ENCODE results near the gene CDK3. TPM values are rescaled to one million over a fixed set of nuclear protein-coding genes. Genes with fewer than 3 reads are reported as not detected.

CDK3 gene
- total and polyA plus RNA-seq, 9 of the 15 experiments (the other 6 are each of a cell fraction or from before 2014, with no cell fraction given), result 0.55 to 8.2 (median 4.7) TPM

GRCh38 chr17:76019833-76020467 lies 19.3 kb downstream of the CDK3 start (continued):
- TF ChIP-seq, protein P1, sequence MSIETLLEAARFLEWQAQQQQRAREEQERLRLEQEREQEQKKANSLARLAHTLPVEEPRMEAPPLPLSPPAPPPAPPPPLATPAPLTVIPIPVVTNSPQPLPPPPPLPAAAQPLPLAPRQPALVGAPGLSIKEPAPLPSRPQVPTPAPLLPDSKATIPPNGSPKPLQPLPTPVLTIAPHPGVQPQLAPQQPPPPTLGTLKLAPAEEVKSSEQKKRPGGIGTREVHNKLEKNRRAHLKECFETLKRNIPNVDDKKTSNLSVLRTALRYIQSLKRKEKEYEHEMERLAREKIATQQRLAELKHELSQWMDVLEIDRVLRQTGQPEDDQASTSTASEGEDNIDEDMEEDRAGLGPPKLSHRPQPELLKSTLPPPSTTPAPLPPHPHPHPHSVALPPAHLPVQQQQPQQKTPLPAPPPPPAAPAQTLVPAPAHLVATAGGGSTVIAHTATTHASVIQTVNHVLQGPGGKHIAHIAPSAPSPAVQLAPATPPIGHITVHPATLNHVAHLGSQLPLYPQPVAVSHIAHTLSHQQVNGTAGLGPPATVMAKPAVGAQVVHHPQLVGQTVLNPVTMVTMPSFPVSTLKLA (conservative IDR thresholded peaks at IDR 0.05), result no peak
- TF ChIP-seq, protein P2, sequence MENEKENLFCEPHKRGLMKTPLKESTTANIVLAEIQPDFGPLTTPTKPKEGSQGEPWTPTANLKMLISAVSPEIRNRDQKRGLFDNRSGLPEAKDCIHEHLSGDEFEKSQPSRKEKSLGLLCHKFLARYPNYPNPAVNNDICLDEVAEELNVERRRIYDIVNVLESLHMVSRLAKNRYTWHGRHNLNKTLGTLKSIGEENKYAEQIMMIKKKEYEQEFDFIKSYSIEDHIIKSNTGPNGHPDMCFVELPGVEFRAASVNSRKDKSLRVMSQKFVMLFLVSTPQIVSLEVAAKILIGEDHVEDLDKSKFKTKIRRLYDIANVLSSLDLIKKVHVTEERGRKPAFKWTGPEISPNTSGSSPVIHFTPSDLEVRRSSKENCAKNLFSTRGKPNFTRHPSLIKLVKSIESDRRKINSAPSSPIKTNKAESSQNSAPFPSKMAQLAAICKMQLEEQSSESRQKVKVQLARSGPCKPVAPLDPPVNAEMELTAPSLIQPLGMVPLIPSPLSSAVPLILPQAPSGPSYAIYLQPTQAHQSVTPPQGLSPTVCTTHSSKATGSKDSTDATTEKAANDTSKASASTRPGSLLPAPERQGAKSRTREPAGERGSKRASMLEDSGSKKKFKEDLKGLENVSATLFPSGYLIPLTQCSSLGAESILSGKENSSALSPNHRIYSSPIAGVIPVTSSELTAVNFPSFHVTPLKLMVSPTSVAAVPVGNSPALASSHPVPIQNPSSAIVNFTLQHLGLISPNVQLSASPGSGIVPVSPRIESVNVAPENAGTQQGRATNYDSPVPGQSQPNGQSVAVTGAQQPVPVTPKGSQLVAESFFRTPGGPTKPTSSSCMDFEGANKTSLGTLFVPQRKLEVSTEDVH (IDR thresholded peaks at IDR 0.05; ENCODE audit: low read depth, partially characterized antibody), result no peak
- TF ChIP-seq RBFOX2 (IDR thresholded peaks at IDR 0.05; ENCODE audit: low read depth, low read length) (no peak), SREBF1 (IDR thresholded peaks at IDR 0.05; ENCODE audit: borderline replicate concordance, low read depth, low read length) (no peak), TBP (optimal IDR thresholded peaks at IDR 0.05; ENCODE audit: low read depth, low read length) (no peak), MBD2 (IDR thresholded peaks at IDR 0.05; ENCODE audit: borderline replicate concordance, low read depth) (no peak), ZNF408 (CRISPR knock-in tag; IDR thresholded peaks at IDR 0.05; ENCODE audit: low read depth) (no peak), ERF (CRISPR knock-in tag; IDR thresholded peaks at IDR 0.05) (no peak), SIN3B (IDR thresholded peaks at IDR 0.05; ENCODE audit: low read depth) (no peak), HMBOX1 (IDR thresholded peaks at IDR 0.05) (peak; percentile 100), SAFB2 (IDR thresholded peaks at IDR 0.05; ENCODE audit: borderline replicate concordance, low read depth, low read length, severe bottlenecking) (no peak)

Measured in K562 (cell line).